ENCODE results near the gene LRRC3B.

DNA sequence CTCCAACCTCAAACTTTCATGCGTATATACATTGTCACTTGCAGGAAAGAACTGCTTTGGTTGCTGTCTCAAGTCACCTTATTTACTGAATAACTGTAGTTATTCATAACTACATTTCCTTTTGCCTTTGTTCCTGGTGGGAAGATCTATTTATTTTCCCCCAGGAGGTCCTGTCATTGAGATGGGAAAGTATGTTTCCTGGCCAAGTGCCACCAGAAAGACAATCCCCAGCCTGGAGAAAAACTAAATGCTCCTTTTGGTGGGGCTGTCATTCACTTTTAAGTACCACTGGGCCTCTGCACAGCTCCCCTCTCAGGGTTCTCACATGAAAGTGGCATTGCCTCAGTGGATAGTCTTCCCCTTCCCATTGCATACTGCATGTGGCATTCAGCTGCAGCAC is 59.8 kb downstream of the LRRC3B start:
- TF ChIP-seq CTCF (IDR thresholded peaks at IDR 0.05) (no peak), POLR2A (IDR thresholded peaks at IDR 0.05) (no peak), POLR2AphosphoS5 (IDR thresholded peaks at IDR 0.05) (no peak), EP300 (IDR thresholded peaks at IDR 0.05) (no peak)

Measured in stomach (tissue), 4 donors.